Raji (cell line): ENCODE data around the gene SLC25A15.

ENCODE experiments used
- POLR2A ChIP-seq: IDR thresholded peaks from 2 replicates; pipeline ENCODE4 v1.6.1; 2011; ENCODE audit warnings: low read depth, low read length, control low read depth; ENCODE audit not compliant: insufficient read depth

The SLC25A15 gene

DNA sequence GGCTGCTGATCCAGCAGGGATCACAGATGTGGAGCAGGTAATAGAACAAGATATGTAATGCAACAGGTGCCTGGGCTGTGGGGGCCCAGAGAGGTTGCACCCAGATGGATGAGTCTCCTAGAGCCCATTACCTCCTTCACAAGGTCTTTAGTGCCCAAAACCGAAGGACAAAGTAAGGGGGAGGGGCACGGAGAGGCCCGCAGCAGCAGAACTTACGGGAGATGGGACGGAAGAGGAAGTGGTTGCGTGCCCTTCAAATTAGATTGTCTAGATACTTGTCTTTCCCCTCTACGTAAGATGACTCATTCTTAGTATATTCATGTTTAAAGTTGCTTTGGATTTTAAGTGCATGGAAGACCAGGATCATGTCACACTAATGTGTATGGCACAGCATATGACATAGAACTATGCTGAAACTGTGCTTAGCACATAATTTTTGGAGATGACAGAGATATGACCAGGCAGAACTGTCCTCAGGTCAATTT lies 12.7 kb upstream of the SLC25A15 start:
- 0 out of 2 replicates have a peak, but pooled peaks have one; percentile 24 for TF ChIP-seq POLR2A

- TF ChIP-seq POLR2A: no peak; the same call in 1 of the 2 replicates
Observed at GRCh38 chr13:40777166-40777808, 12.1 kb upstream of the SLC25A15 start.

- no peak for TF ChIP-seq POLR2A
Observed at GRCh38 chr13:40777809-40778175, 11.6 kb upstream of the SLC25A15 start.

GRCh38 chr13:40779049-40779448 lies 10.4 kb upstream of the SLC25A15 start:
- TF ChIP-seq POLR2A: no peak

DNA sequence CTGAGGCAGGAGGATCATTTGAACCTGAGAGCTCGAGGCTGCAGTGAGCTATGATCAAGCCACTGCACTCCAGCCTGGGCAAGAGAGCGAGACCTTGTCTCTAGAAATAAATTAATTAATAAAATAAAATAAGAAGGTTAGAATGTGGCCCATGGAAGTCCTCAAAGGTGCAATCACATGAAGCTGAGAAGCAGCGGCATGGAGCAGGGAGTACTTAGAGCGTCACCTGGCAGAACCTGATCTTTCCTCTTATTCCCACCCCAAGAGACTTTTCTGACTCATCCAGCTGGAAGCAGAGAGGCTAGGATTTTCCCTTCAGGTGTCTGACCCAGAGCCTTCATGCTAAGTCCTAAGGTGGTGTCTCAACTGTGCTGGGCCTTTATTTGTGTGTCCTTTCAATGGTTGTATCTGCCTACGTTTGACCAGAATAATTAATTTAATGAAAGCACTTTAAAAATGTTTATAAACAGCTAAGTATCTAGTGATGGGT lies 9.6 kb upstream of the SLC25A15 start:
- TF ChIP-seq POLR2A: no peak

- TF ChIP-seq POLR2A: no peak
Observed at GRCh38 chr13:40780822-40781401, 8.5 kb upstream of the SLC25A15 start.

DNA sequence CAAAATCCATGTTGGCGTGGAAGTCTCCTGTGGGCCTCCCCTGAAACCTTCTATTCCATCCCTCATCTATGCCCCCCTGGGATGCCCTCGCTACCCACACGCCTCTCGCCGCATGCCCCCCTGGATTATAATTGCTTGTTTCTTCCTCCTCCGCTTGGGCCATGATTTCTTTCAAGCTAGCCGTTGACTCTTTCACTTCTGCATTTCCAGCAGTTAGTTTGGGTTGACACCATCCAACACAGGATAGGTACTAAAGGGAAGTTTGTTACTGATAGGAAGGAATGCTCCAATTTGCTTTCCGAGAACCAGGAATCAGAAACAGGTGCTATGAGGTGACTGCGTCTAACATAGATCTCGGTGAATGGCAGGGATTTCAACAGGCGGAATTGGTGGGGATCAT lies 7.7 kb upstream of the SLC25A15 start:
- no peak for TF ChIP-seq POLR2A

DNA sequence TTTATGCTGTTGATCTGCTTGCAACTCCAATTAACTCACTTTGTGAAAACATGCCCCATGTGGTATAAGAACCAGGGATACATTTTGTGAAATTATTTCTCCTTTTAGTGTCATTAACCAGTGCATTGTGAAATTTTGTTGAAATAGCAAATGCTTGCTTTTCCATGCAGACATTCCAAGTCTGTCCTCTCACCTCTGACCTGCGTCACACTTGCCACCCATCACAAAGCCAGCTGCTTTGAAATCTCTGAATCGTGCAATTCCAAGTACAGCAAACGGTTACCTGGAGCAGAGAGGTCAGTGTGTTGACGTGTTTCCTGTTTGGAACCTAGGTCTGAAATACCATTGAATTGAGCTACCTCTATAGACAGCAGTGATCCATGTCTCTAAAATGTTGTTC lies 4.9 kb upstream of the SLC25A15 start:
- TF ChIP-seq POLR2A: no peak

DNA sequence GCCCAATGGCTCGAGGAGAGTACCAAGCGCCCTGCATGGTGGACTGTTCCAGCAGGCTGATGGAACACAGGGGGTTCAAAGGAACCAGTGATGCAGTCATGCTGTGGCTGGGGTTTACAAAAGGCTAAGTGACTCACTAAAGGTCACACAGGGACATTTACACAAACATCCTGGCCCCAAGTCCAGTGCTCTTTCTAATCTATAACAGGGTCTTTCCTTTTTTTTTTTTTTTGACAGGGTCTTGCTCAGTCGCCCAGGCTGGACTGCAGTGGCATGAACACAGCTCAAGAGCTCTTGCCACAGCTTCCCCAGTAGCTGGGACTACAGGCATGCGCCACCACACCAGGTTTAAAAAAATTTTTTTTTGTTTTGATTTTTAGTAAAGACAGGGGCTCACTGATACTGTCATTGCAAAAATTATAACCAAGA lies 2.8 kb upstream of the SLC25A15 start:
- no peak for TF ChIP-seq POLR2A

DNA sequence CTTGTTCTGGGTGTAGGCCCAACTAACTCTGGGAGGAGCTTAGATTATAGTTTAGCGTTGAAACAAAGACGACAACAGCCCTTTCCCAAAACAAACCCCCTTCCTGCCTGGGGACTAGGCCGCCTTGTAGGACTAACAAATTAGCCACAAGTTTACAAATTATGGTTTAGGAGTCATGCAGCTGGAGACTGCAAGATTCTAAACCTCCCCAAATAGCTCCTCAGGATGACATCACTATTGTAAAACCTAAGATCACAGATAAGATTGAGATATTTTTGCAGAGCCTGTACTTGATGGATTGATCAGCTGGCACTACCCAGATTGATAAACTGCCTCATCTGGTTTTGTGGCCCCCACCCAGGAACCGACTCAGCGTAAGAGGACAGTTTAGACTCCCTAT lies 2.3 kb upstream of the SLC25A15 start:
- TF ChIP-seq POLR2A: no peak

- TF ChIP-seq POLR2A: no peak
Observed at GRCh38 chr13:40790154-40790616, 774 bp downstream of the SLC25A15 start.

- no peak for TF ChIP-seq POLR2A
Observed at GRCh38 chr13:40792284-40793051, 3.1 kb downstream of the SLC25A15 start.

GRCh38 chr13:40793339-40793738 lies 3.9 kb downstream of the SLC25A15 start:
- no peak for TF ChIP-seq POLR2A

DNA sequence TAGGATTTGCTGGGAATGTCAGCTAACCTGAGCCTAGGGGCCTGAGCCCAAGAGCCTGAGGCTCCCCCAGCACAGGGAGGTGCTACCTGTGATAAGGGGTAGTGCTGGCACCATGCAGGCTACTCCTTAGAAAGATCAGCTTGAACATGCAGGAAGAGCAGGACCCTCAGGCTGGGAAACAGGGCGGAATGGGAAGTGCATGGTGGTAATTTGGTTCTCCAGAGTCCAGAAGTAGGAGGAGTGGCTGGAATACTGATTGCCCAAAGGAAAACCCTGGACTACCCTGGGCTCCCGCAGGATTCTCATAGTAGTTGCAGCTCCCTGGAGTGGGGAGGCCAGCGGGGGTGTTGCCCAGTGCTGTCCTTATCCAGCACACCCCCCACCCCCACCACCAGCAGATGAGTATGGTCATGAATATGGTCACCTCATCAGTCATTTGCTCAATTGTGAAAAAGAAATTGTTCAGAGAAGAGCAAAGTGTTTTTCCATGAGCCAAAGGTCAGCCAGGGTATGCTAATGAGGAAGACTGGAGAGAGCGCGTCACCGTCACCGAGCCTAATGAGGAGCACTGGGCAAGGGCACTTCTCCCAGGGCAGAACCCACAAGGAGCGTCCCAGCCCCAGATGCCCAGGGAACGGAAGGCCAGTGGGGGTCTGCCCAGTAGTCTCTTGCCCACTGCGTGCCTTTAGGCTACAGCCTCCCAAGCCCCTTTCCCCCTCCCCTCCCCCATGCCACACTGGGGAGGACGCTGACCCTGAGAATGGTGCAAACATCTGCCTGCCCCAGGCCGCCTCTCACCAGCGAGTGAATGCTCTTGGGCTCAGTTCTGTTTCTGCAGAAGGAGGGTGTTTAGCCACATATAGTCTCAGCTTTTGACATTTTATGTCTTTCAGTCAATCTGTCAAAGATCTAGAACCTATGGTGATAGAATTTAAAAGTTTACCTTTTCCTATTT lies 5.3 kb downstream of the SLC25A15 start:
- no peak for TF ChIP-seq POLR2A

GRCh38 chr13:40796649-40797048 lies 7.2 kb downstream of the SLC25A15 start:
- TF ChIP-seq POLR2A: no peak
